Small intestine (tissue), 7 donors: ENCODE results near the gene SYK. TPM values are rescaled to one million over a fixed set of nuclear protein-coding genes. Genes with fewer than 3 reads are reported as not detected.

ENCODE experiments used
- DNase-seq, 2 donors: peaks; one replicate each; pipeline versions ENCODE4 v3.0.0 to v3.0.0-alpha.2; 2013
- FAIRE-seq: peaks from 2 replicates; lab custom pipeline; 2012; peaks lifted over from hg19 to GRCh38; lab: Jason Lieb, UNC
- H3K27ac ChIP-seq, 3 donors: one replicate each; pipeline ENCODE4 v1.5.1; 2013; ENCODE audit warnings: low read length in 2 of 3, mild to moderate bottlenecking in 2 of 3, control low read depth in 1 of 3, inconsistent platforms in 1 of 3, low read depth in 1 of 3, moderate library complexity in 1 of 3
- H3K27me3 ChIP-seq, 3 donors: one replicate each; pipeline ENCODE4 v1.6.1; 2013; ENCODE audit warnings: low read length in 3 of 3, inconsistent platforms in 1 of 3; ENCODE audit not compliant: control insufficient read depth in 3 of 3, insufficient read depth in 3 of 3
- H3K36me3 ChIP-seq, 3 donors: one replicate each; pipeline ENCODE4 v1.6.1; 2013; ENCODE audit warnings: low read length in 3 of 3, inconsistent platforms in 1 of 3, low read depth in 1 of 3, mild to moderate bottlenecking in 1 of 3, moderate library complexity in 1 of 3; ENCODE audit not compliant: control insufficient read depth in 3 of 3, insufficient read depth in 2 of 3
- H3K4me1 ChIP-seq, 3 donors: one replicate each; pipeline ENCODE4 v1.6.1; 2013; ENCODE audit warnings: low read length in 2 of 3, inconsistent platforms in 1 of 3, low read depth in 1 of 3, mild to moderate bottlenecking in 1 of 3, moderate library complexity in 1 of 3; ENCODE audit not compliant: control insufficient read depth in 3 of 3, insufficient read depth in 2 of 3
- H3K4me3 ChIP-seq, 3 donors: one replicate each; pipeline ENCODE4 v1.5.1; 2013; ENCODE audit warnings: low read length in 3 of 3, control low read depth in 1 of 3, inconsistent platforms in 1 of 3, low read depth in 1 of 3, mild to moderate bottlenecking in 1 of 3, moderate library complexity in 1 of 3
- H3K9me3 ChIP-seq, 2 donors: one replicate each; pipeline ENCODE4 v1.6.1; 2013; ENCODE audit warnings: low read depth in 1 of 2, low read length in 1 of 2; ENCODE audit not compliant: control insufficient read depth in 2 of 2, insufficient read depth in 1 of 2
- WGBS, 3 donors: extraction: QIAGEN DNeasy Blood & Tissue Kit; methylation state at CpG; one replicate each; pipeline ENCODE4 v1.1.7; 2013; 5-methylcytosine and 5-hydroxymethylcytosine counted together
- polyA plus RNA-seq, 4 donors: library from polyadenylated mRNA; stranded (reverse) in 3 of 4; unstranded in 1 of 4; fragments of 200-250 nt in 3 of 4; fragments of 120-200 nt in 1 of 4; gene quantifications; one replicate each; pipeline versions ENCODE4 v1.2.1 to v1.2.3, GENCODE V29; 2013
- donor health status: healthy with polysubstance abuse.
- donor health status: control.
- donor health status: control.
- donor health status: Bipolar disorder and iron deficiency.
- donor health status: healthy.

Gene SYK
- polyA plus RNA-seq, 4 donors: 28.7 to 40.9 (median 31.7) TPM

DNA sequence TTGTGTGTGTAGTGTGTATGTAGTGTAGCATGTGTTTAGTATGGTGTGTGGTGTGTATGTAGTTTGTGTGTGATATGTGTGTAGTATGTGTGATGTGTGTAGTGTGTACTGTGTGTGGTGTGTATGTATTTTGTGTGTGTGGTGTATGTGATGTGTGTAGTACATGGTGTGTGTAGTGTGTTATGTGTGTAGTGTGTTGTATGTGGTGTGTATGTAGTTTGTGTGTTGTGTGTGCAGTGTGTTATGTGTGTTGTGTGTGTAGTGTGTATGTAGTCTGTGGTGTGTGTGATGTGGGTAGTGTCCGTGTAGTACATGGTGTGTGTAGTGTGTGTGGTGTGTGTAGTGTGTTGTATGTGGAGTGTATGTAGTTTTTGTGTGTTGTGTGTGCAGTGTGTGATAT lies 40.0 kb downstream of the SYK start:
- no peaks in the 10 kb centered on the region for H3K27me3 ChIP-seq
- no peaks in the 10 kb centered on the region for H3K4me1 ChIP-seq
- peaks cover 0 to 38% (median 4%) of the 10 kb centered on the region in 3 donors for H3K36me3 ChIP-seq
- 95 to 96% (median 96%) methylated on average over 1 of the region's 1 CpG for WGBS, 3 donors
- DNase-seq: no peak
- H3K9me3 ChIP-seq: no peaks in the 10 kb centered on the region
- H3K4me3 ChIP-seq: no peak overlapping the region
- H3K27ac ChIP-seq: no peak overlapping the region
- no peak for FAIRE-seq

DNA sequence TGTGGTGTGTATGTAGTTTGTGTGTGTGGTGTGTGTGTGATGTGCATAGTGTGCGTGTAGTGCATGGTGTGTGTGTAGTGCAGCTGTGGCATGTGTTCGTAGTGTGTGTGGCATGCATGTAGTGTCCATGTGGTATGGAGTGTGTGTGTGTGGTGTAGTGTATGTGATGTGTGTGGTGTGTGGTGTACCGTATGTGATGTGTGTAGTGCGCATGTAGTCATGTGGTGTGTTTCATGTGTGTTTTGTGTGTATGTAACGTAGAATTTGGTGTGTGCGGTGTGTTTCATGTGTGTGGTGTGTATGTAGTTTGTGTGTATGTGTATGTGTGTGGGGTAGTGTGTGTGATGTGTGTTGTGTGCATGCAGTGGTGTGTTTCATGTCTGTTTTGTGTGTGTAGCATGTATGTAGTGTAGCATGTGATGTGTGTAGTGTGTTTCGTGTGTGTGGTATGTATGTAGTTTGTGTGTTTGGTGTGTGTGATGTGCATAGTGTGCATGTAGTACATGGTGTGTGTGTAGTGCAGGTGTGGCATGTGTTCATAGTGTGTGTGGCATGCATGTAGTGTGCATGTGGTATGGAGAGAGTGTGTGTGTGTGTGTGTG lies 40.7 kb downstream of the SYK start:
- Histone ChIP-seq H3K27ac (no peak overlapping the region), H3K36me3 (peaks cover 0 to 42% (median 4%) of the 10 kb centered on the region in 3 donors), H3K4me1 (no peaks in the 10 kb centered on the region), H3K4me3 (no peak overlapping the region), H3K27me3 (no peaks in the 10 kb centered on the region), H3K9me3 (no peaks in the 10 kb centered on the region)
- 89 to 96% (median 94%) methylated on average over 7 of the region's 7 CpGs for WGBS, 3 donors
- DNase-seq (no peak), FAIRE-seq (no peak)

DNA sequence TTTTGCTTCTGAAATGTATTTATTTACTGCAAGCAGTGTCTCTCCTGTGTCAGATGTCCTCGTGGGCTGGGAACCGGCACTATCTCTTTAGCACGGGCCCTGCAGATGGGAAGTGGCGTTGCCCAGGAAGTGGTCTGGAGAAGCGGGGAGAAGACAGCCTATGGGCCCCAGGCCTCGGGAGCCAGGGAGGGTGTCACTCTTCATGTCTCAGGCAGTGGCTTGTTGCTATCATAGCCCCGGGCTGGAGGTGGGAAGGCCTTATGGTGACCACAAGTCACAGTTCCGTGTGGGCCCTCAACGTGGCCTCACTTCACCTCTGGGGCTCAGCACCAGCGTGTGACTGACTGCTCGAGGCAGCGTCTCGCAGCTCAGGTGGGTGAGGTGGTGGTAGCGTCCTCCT lies 41.4 kb downstream of the SYK start:
- H3K27ac ChIP-seq: no peak overlapping the region
- FAIRE-seq (no peak), DNase-seq (no peak)
- WGBS, 3 donors: 76 to 85% (median 77%) methylated on average over 14 of the region's 14 CpGs
- peaks cover 0 to 42% (median 8%) of the 10 kb centered on the region in 3 donors for H3K36me3 ChIP-seq
- H3K4me1 ChIP-seq: no peaks in the 10 kb centered on the region
- H3K27me3 ChIP-seq: no peaks in the 10 kb centered on the region
- H3K4me3 ChIP-seq: no peak overlapping the region
- no peaks in the 10 kb centered on the region for H3K9me3 ChIP-seq

DNA sequence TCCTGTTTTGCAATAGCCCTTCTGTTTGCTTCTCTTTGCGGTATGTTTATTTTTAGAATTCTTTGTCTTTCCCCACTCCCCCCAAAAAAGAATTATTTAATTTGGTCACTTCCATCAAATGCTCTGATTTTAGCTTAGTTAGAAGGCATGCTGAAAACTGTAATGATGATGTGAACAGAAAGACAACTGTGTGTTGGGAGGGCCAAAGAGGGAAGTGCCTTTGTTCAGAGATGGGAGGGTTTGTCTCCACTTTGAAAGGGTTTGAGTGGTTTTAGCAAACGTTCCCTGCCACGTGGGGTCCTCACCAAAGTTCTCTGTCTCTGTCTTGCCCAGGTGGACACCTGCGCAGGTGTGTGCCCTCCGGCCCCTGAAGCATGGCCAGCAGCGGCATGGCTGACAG lies 41.9 kb downstream of the SYK start:
- no peak overlapping the region for H3K27ac ChIP-seq
- no peaks in the 10 kb centered on the region for H3K9me3 ChIP-seq
- no peaks in the 10 kb centered on the region for H3K27me3 ChIP-seq
- FAIRE-seq: no peak
- H3K36me3 ChIP-seq: peaks cover 0 to 47% (median 10%) of the 10 kb centered on the region in 3 donors
- no peaks in the 10 kb centered on the region for H3K4me1 ChIP-seq
- DNase-seq: no peak
- no peak overlapping the region for H3K4me3 ChIP-seq
- 79 to 86% (median 85%) methylated on average over 6 of the region's 6 CpGs for WGBS, 3 donors

DNA sequence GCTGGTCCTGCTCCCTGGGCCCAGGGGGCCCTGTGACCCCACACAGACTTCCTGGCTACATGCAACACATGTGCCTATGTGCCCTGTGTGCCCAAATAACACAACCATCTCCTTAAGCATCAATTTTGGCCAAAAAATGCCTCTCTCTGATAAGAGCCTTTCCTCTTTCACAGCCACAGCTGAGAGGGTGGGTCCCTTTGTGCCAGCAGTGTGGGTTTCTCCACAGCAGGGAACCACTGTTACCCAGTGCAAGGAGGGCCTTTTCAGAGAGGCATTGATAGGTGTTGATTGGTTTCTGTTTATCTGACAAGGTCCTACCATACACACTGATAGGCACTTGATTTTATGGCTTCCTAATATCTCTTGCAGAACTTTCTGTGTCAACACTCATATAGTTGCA lies 42.7 kb downstream of the SYK start:
- Histone ChIP-seq H3K9me3 (no peaks in the 10 kb centered on the region), H3K4me3 (no peak overlapping the region), H3K36me3 (peaks cover 0 to 47% (median 10%) of the 10 kb centered on the region in 3 donors), H3K27ac (no peak overlapping the region), H3K4me1 (no peaks in the 10 kb centered on the region), H3K27me3 (no peaks in the 10 kb centered on the region)
- FAIRE-seq (no peak), DNase-seq (no peak)

DNA sequence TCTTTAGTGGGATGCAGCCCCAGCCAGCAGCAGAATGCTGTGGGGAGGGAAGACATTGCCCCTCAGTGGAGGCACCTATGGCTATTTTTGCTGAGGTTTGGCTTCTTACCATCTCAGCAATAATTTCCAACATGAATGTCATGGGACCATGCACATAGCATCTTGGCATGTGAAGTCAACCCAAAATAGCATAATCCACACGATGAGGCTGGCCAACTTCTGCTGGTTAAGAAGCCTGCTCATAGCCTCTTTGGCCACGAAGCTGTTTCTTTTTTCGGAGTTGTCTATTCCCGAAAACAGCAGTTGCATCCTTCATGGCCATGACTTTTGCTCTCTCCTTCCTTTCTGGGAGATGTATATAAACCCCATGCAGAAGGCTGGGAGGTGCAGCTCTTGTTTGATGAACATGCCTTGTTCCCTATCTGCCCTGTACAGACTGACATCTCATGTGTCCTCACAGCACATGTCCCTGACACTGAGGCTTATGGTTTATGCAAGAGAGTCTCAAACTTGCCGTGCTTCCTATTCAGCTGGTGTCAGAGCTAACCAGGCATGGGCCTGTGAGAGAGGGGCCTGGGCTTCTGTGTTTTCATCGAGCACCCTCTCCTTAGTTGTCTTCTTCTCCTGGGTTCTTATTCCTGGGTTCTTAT lies 45.3 kb downstream of the SYK start:
- Histone ChIP-seq H3K36me3 (peaks cover 0 to 54% (median 10%) of the 10 kb centered on the region in 3 donors), H3K27ac (no peak overlapping the region), H3K4me1 (no peaks in the 10 kb centered on the region), H3K27me3 (no peaks in the 10 kb centered on the region), H3K9me3 (no peaks in the 10 kb centered on the region), H3K4me3 (no peak overlapping the region)
- DNase-seq (no peak), FAIRE-seq (no peak)
- WGBS, 3 donors: 86 to 96% (median 89%) methylated on average over 6 of the region's 6 CpGs

DNA sequence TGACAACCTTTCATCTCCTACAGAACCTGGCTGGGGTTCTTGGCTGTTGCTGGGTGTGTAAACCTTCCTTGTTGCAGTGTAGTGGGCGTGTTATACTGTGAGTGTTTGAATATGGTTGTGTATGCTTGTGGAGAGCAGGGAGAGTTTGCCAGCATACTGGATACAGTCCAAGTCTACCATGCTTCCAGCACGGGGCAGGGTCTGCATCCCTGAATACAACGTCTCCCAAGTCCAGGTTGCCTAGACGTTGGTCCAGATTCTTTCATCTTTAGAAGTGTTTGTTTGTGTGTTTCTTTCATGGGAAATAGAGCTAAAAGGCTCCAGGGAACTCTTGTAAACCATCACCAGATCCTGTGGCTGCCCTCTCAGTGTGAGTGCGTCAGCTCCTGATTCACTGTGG lies 46.4 kb downstream of the SYK start:
- H3K4me1 ChIP-seq: no peaks in the 10 kb centered on the region
- WGBS, 3 donors: 64 to 74% (median 69%) methylated on average over 5 of the region's 5 CpGs
- no peak overlapping the region for H3K4me3 ChIP-seq
- peaks cover 0 to 57% (median 10%) of the 10 kb centered on the region in 3 donors for H3K36me3 ChIP-seq
- FAIRE-seq (no peak), DNase-seq (no peak)
- H3K27me3 ChIP-seq: no peaks in the 10 kb centered on the region
- H3K27ac ChIP-seq: no peak overlapping the region
- H3K9me3 ChIP-seq: no peaks in the 10 kb centered on the region

DNA sequence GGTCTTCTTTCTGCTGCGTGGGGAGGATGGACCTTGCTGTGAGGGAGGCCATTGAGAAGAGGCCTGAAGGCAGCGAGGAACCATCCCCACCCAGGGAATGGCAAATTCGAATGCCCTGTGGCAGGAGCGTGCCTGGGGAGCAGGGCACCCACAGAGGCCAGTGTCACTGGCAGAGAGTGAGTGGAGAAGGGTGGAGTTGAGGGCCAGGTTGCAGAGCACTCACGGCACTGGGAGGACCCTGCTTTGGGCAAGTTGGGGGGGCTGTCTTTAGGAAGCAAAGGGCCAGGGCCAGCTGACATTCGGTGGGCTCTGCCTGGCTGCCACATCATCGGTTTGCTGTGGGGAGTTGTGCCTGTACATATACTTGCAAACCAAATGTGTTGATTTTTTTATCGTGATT lies 47.2 kb downstream of the SYK start:
- DNase-seq: no peak
- FAIRE-seq: no peak
- peaks cover 0 to 58% (median 9%) of the 10 kb centered on the region in 3 donors for H3K36me3 ChIP-seq

More for the DNA sequence above, 47.2 kb downstream of the SYK start:
- H3K4me1 ChIP-seq: no peaks in the 10 kb centered on the region
- no peak overlapping the region for H3K4me3 ChIP-seq
- WGBS, 3 donors: 91 to 96% (median 93%) methylated on average over 8 of the region's 8 CpGs
- no peak overlapping the region for H3K27ac ChIP-seq
- H3K27me3 ChIP-seq: no peaks in the 10 kb centered on the region
- no peaks in the 10 kb centered on the region for H3K9me3 ChIP-seq
